OCI-LY1 (cell line): Measurements from ENCODE around the gene DTL.

ENCODE experiments used
- H2AFZ ChIP-seq: fragments of 200-600 bp; sonication (generic), shearing (Covaris generic); 2 replicates; pipeline ENCODE4 v1.6.0; 2014; ENCODE audit warnings: antibody characterized with exemption, mild to moderate bottlenecking, low read length
- H3F3A ChIP-seq: fragments of 200-600 bp; sonication (generic), shearing (Covaris generic); 2 replicates; pipeline ENCODE4 v1.6.0; 2014; ENCODE audit warnings: mild to moderate bottlenecking, antibody characterized with exemption, low read length, moderate library complexity; ENCODE audit not compliant: insufficient read depth
- H3K27ac ChIP-seq: fragments of 200-600 bp; sonication (generic); 2 replicates; pipeline ENCODE4 v1.5.1; 2014; ENCODE audit warnings: low read length, mixed run types, mild to moderate bottlenecking, low read depth; ENCODE audit not compliant: poor library complexity, severe bottlenecking
- H3K27me3 ChIP-seq: fragments of 200-600 bp; sonication (generic); 2 replicates; pipeline ENCODE4 v1.6.0; 2014; ENCODE audit warnings: antibody characterized with exemption, mild to moderate bottlenecking, low read length, moderate library complexity; ENCODE audit not compliant: insufficient read depth
- H3K36me3 ChIP-seq: fragments of 200-600 bp; sonication (generic); 2 replicates; pipeline ENCODE4 v1.6.1; 2014; ENCODE audit warnings: mild to moderate bottlenecking, antibody characterized with exemption, low read length, moderate library complexity, mixed read lengths; ENCODE audit not compliant: insufficient read depth
- H3K4me1 ChIP-seq: fragments of 200-600 bp; sonication (generic); 2 replicates; pipeline ENCODE4 v1.5.1; 2014; ENCODE audit warnings: mild to moderate bottlenecking, low read length, moderate library complexity; ENCODE audit not compliant: insufficient read depth, severe bottlenecking
- H3K4me2 ChIP-seq: fragments of 200-600 bp; sonication (generic), shearing (Covaris generic); 2 replicates; pipeline ENCODE4 v1.6.1; 2014; ENCODE audit warnings: low read length
- H3K4me3 ChIP-seq: fragments of 200-600 bp; sonication (generic); 2 replicates; pipeline ENCODE4 v1.5.1; 2014; ENCODE audit warnings: low read length, low read depth, mild to moderate bottlenecking, mixed read lengths; ENCODE audit not compliant: poor library complexity, severe bottlenecking
- H3K79me2 ChIP-seq: fragments of 200-600 bp; shearing (Covaris generic); 2 replicates; pipeline ENCODE4 v1.6.1; 2016; ENCODE audit warnings: mixed run types, low read length, mixed read lengths; ENCODE audit not compliant: insufficient read depth
- H3K9ac ChIP-seq: fragments of 200-600 bp; sonication (generic), shearing (Covaris generic); 2 replicates; pipeline ENCODE4 v1.6.1; 2014; ENCODE audit warnings: mild to moderate bottlenecking, low read length, mixed read lengths
- H3K9me2 ChIP-seq: fragments of 200-600 bp; sonication (generic), shearing (Covaris generic); 2 replicates; pipeline ENCODE4 v1.6.1; 2014; ENCODE audit warnings: low read depth, mild to moderate bottlenecking, low read length, mixed read lengths
- H3K9me3 ChIP-seq: fragments of 200-600 bp; shearing (Covaris generic); 2 replicates; pipeline ENCODE4 v1.6.1; 2014; ENCODE audit warnings: low read length, mixed read lengths
- H4K20me1 ChIP-seq: fragments of 200-600 bp; sonication (generic), shearing (Covaris generic); 2 replicates; pipeline ENCODE4 v1.6.0; 2016; ENCODE audit warnings: mild to moderate bottlenecking, low read length; ENCODE audit not compliant: insufficient read depth
- EZH2 ChIP-seq: fragments of 200-600 bp; sonication (generic), shearing (Covaris generic); IDR thresholded peaks from 2 replicates; pipeline ENCODE4 v1.8.0; 2017; ENCODE audit warnings: borderline replicate concordance, mixed run types, mild to moderate bottlenecking, antibody characterized with exemption, low read length, moderate library complexity, mixed read lengths
- TF ChIP-seq, protein P1 (sequence below): fragments of 200-600 bp; sonication (generic), shearing (Covaris generic); IDR thresholded peaks from 2 replicates; pipeline ENCODE4 v1.5.1; 2017; ENCODE audit warnings: mild to moderate bottlenecking, antibody characterized with exemption, low read length, moderate library complexity, mixed read lengths

Gene DTL

DNA sequence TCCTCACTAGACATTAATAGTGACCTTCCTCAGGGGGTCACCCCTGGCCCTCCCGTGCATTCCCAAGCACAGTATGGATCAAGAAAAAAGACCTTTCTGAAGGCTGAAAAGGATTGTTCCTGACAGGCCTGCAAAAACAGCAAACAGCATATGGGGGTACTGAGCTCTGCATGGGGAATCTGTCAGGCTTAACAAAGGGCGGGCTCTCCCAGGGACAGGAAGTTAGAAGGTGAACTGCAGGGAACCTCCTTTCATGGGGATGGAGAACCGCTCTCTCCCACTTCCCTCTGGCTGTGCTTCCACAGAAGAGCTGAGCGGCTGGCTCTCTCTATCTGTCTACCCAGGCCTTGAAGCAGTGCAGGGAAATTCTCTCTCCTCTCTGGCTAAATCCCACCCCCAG, 91.7 kb downstream of the DTL start:
- Histone ChIP-seq H3K9ac (no peak overlapping the region), H3K4me1 (peaks cover 5% of the 10 kb centered on the region), H3K27ac (no peak overlapping the region), H3K36me3 (no peaks in the 10 kb centered on the region), H3K27me3 (no peaks in the 10 kb centered on the region), H3K9me2 (no peaks in the 10 kb centered on the region), H3K4me2 (no peak overlapping the region), H3K4me3 (no peak overlapping the region), H4K20me1 (no peaks in the 10 kb centered on the region), H3K9me3 (no peaks in the 10 kb centered on the region), H2AFZ (no peak overlapping the region), H3F3A (no peaks in the 10 kb centered on the region), H3K79me2 (no peaks in the 10 kb centered on the region)
- TF ChIP-seq EZH2: no peak
- TF ChIP-seq, protein P1, sequence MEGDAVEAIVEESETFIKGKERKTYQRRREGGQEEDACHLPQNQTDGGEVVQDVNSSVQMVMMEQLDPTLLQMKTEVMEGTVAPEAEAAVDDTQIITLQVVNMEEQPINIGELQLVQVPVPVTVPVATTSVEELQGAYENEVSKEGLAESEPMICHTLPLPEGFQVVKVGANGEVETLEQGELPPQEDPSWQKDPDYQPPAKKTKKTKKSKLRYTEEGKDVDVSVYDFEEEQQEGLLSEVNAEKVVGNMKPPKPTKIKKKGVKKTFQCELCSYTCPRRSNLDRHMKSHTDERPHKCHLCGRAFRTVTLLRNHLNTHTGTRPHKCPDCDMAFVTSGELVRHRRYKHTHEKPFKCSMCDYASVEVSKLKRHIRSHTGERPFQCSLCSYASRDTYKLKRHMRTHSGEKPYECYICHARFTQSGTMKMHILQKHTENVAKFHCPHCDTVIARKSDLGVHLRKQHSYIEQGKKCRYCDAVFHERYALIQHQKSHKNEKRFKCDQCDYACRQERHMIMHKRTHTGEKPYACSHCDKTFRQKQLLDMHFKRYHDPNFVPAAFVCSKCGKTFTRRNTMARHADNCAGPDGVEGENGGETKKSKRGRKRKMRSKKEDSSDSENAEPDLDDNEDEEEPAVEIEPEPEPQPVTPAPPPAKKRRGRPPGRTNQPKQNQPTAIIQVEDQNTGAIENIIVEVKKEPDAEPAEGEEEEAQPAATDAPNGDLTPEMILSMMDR: no peak

DNA sequence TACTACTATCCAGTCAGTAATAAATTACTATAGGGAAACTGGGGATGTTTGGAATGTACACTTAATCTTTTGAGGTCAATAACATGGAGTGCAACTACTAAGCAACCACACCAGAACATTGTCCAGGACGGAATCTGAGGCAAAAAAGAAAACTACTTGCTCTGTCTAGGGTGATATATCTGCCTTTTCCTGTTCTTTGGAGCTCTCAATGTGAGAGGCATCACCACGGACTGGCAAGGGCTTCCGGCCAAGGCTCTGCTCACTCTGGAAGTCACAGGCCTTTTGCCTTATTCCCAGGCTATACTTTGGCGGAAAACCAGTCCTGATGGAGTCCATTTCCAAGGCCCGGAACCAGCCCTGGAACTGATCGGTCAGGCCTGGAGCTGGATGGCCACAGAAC, 94.2 kb downstream of the DTL start:
- H3K4me2 ChIP-seq: no peak overlapping the region
- H3K79me2 ChIP-seq: no peaks in the 10 kb centered on the region
- H3K4me1 ChIP-seq: peaks cover 3% of the 10 kb centered on the region
- H2AFZ ChIP-seq: no peak overlapping the region
- no peak overlapping the region for H3K9ac ChIP-seq
- no peak for TF ChIP-seq EZH2
- TF ChIP-seq, protein P1: no peak
- no peak overlapping the region for H3K27ac ChIP-seq
- H3F3A ChIP-seq: no peaks in the 10 kb centered on the region
- H3K27me3 ChIP-seq: no peaks in the 10 kb centered on the region
- no peaks in the 10 kb centered on the region for H3K9me3 ChIP-seq
- no peak overlapping the region for H3K4me3 ChIP-seq
- H4K20me1 ChIP-seq: no peaks in the 10 kb centered on the region
- no peaks in the 10 kb centered on the region for H3K36me3 ChIP-seq
- H3K9me2 ChIP-seq: no peaks in the 10 kb centered on the region

DNA sequence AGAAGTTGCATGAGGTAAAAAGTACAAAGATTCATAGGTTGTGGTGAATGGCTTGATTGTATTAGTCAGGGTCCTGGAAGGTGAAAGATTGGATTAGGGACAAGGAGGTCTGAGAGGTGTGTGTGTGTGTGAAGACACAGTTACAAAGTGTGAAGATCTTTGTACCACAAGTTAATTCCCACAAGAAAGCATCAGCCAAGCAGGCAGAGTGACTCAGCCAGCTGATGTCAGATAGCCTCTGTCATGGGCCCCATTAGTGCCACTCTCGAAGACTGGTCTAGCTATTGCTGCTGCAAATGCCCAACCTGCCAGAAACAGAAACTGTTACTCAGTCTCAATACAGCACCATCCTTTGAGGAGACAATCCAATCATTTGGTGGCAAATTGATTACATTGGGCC, 96.5 kb downstream of the DTL start:
- no peaks in the 10 kb centered on the region for H3K79me2 ChIP-seq
- no peaks in the 10 kb centered on the region for H3K36me3 ChIP-seq
- peaks cover 3% of the 10 kb centered on the region; the same call in 1 of the 2 replicates for H3K9me3 ChIP-seq
- no peaks in the 10 kb centered on the region for H3F3A ChIP-seq
- H3K9ac ChIP-seq: no peak overlapping the region
- TF ChIP-seq, protein P1: no peak
- no peak for TF ChIP-seq EZH2
- H3K27me3 ChIP-seq: no peaks in the 10 kb centered on the region
- H3K4me3 ChIP-seq: no peak overlapping the region
- no peaks in the 10 kb centered on the region for H3K4me1 ChIP-seq
- H4K20me1 ChIP-seq: no peaks in the 10 kb centered on the region
- no peak overlapping the region for H2AFZ ChIP-seq
- H3K27ac ChIP-seq: no peak overlapping the region
- H3K9me2 ChIP-seq: no peaks in the 10 kb centered on the region
- no peak overlapping the region for H3K4me2 ChIP-seq
